Activated T-helper 2 cell treated with anti-CD3 and anti-CD28 coated beads, Interferon-gamma antibody, Interleukin-2, Interleukin-4, amounts not matched to agents 10 μg/mL and 5 μg/mL and 100 μg/mL, durations not matched to agents 14 hours and 24 hours and 36 hours (primary cell): Measurements from ENCODE around the gene BMF. TPM values are rescaled to one million over a fixed set of nuclear protein-coding genes. Genes with fewer than 3 reads are reported as not detected.
"Not testable (repeated sequence)": the region's sequence is repeated elsewhere in the genome, so short reads cannot be mapped to it uniquely, and the experiment has no call there.

ENCODE experiments used
- DNase-seq: peaks from one replicate; pipeline ENCODE4 v3.0.0; 2021; ENCODE audit warnings: low spot score
- H3K27ac Mint-ChIP-seq: one replicate; pipeline ENCODE4 v1.8.0; 2021; ENCODE audit warnings: mixed read lengths
- H3K27me3 Mint-ChIP-seq: one replicate; pipeline ENCODE4 v1.8.0; 2021; ENCODE audit warnings: low read depth, mixed read lengths
- H3K36me3 Mint-ChIP-seq: one replicate; pipeline ENCODE4 v1.8.0; 2021; ENCODE audit warnings: low read depth, mixed read lengths
- H3K4me1 Mint-ChIP-seq: one replicate; pipeline ENCODE4 v1.8.0; 2021; ENCODE audit warnings: low read depth, mixed read lengths
- H3K4me3 Mint-ChIP-seq: one replicate; pipeline ENCODE4 v1.8.0; 2021; ENCODE audit warnings: low read depth, mild to moderate bottlenecking, moderate library complexity, mixed read lengths
- H3K9me3 Mint-ChIP-seq: one replicate; pipeline ENCODE4 v1.8.0; 2021; ENCODE audit warnings: mixed read lengths
- intact Hi-C: fragments of 100-400 bp; cut with micrococcal nuclease; formaldehyde crosslinking; loops from one replicate; pipeline ENCODE4 v1.15.1; 2023
- total RNA-seq: library from RNA; stranded (reverse); gene quantifications from 2 replicates; pipeline ENCODE4 v1.2.3, GENCODE V29; 2022

BMF gene
- total RNA-seq, 1 donor from 2014 or later: 17.9 TPM

DNA sequence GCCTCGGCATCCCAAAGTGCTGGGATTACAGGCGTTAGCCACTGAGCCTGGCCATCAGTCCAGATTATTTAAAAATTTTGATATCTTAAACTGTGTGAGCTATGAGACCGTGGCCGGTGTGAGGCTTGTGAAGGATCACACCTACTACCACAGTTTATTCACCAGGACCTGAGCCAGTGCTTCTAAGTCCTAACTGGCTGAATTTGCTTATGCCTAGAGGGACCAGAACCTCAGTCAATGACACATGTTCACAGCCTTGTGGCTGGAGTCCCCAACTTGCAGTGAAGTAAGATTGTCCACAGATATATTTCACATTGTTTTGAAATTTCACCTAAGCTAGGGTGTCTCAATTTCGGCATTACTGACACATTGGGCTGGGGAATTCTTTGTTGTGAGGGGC lies 15.2 kb upstream of the BMF start:
- intact Hi-C loops, H3K27ac Mint-ChIP-seq, H3K9me3 Mint-ChIP-seq, H3K36me3 Mint-ChIP-seq, H3K4me1 Mint-ChIP-seq, H3K4me3 Mint-ChIP-seq, H3K27me3 Mint-ChIP-seq, DNase-seq: not testable (repeated sequence)

DNA sequence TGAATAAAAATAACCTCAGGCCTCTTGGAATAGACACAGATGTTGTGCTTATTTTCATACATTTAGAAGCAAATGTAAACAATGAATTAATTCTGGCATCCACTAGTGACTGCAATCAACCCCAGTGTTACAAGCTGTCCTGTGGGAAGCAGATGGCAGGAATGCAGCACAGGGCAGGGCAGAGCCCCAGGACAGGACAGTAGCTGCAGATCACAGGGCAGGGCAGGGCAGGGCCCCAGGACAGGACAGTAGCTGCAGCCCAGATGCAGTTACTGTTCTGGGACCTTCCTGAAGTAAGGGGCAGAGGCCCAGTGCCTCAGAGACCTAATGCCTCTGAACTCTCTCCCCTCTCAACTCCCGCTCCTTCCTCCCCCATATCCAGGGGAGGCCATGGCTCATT lies 14.3 kb upstream of the BMF start:
- H3K4me1 Mint-ChIP-seq, H3K4me3 Mint-ChIP-seq, intact Hi-C loops, H3K9me3 Mint-ChIP-seq, H3K36me3 Mint-ChIP-seq, DNase-seq, H3K27me3 Mint-ChIP-seq, H3K27ac Mint-ChIP-seq: not testable (repeated sequence)

GRCh38 chr15:40121911-40122638 lies 13.4 kb upstream of the BMF start:
- no peak for DNase-seq
- intact Hi-C loops: no loop called here

DNA sequence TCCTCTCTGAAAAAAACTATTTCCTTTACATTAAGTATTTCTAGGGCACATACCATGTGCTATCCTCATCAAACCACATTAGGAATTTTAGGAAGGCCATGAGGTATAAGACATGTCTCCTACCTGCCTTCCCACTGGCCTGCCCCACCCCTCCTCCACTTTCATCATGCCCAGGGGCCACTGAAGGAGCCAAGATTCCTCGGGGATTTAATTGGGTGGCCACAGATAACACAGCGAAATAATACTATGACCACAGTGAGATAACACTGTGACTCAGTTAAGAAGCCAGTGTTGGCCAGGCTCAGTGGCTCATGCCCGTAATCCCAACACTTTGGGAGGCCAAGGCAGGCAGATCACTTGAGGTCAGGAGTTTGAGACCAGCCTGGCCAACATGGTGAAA lies 9.8 kb upstream of the BMF start:
- Mint-ChIP-seq H3K9me3 (no peaks in the 10 kb centered on the region), H3K27ac (no peak overlapping the region), H3K36me3 (no peaks in the 10 kb centered on the region), H3K4me1 (peaks cover 22% of the 10 kb centered on the region), H3K4me3 (no peak overlapping the region), H3K27me3 (peaks cover 6% of the 10 kb centered on the region)
- no peak for DNase-seq
- intact Hi-C loops: no loop called here

More at GRCh38 chr15:40121911-40122638, 13.4 kb upstream of the BMF start:
- Mint-ChIP-seq H3K9me3 (no peaks in the 10 kb centered on the region), H3K4me3 (no peak overlapping the region), H3K27ac (no peak overlapping the region), H3K4me1 (peaks cover under 1% of the 10 kb centered on the region), H3K27me3 (peaks cover 6% of the 10 kb centered on the region), H3K36me3 (no peaks in the 10 kb centered on the region)

GRCh38 chr15:40115670-40116093 lies 7.0 kb upstream of the BMF start:
- no peaks in the 10 kb centered on the region for H3K36me3 Mint-ChIP-seq
- H3K4me3 Mint-ChIP-seq: no peak overlapping the region
- intact Hi-C loops: no loop called here
- DNase-seq: peak; percentile 61
- peak overlapping the region; percentile 87 for H3K27ac Mint-ChIP-seq
- H3K9me3 Mint-ChIP-seq: no peaks in the 10 kb centered on the region
- peaks cover 27% of the 10 kb centered on the region for H3K4me1 Mint-ChIP-seq
- H3K27me3 Mint-ChIP-seq: peaks cover 5% of the 10 kb centered on the region

DNA sequence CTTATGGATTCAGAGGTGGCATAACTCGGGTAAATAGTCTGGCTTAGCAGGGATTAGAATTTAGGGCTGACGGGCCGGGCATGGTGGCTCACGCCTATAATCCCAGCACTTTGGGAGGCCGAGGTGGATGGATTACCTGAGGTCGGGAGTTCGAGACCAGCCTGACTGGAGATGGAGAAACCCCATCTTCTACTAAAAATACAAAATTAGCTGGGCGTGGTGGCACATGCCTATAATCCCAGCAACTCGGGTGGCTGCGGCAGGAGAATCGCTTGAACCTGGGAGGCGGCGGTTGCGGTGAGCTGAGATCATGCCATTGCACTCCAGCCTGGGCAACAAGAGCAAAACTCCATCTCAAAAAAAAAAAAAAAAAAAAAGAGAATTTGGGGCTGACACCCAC lies 6.4 kb upstream of the BMF start:
- H3K27me3 Mint-ChIP-seq, H3K27ac Mint-ChIP-seq, H3K9me3 Mint-ChIP-seq, H3K36me3 Mint-ChIP-seq, DNase-seq, intact Hi-C loops, H3K4me3 Mint-ChIP-seq: not testable (repeated sequence)
- peaks cover 27% of the 10 kb centered on the region for H3K4me1 Mint-ChIP-seq

- Mint-ChIP-seq H3K27me3 (peaks cover 5% of the 10 kb centered on the region), H3K9me3 (no peaks in the 10 kb centered on the region), H3K4me1 (peaks cover 29% of the 10 kb centered on the region), H3K27ac (peak overlapping the region; percentile 11), H3K36me3 (no peaks in the 10 kb centered on the region), H3K4me3 (no peak overlapping the region)
- DNase-seq: no peak
- intact Hi-C loops: no loop called here
Observed at GRCh38 chr15:40114218-40114617, 5.5 kb upstream of the BMF start.

- Mint-ChIP-seq H3K4me1 (peaks cover 37% of the 10 kb centered on the region), H3K27me3 (peaks cover 5% of the 10 kb centered on the region), H3K9me3 (no peaks in the 10 kb centered on the region), H3K27ac (no peak overlapping the region), H3K36me3 (no peaks in the 10 kb centered on the region), H3K4me3 (no peak overlapping the region)
- intact Hi-C loops: no loop called here
- no peak for DNase-seq
Observed at GRCh38 chr15:40112789-40113188, 4.1 kb upstream of the BMF start.

- peaks cover 5% of the 10 kb centered on the region for H3K27me3 Mint-ChIP-seq
- DNase-seq: no peak
- no peaks in the 10 kb centered on the region for H3K9me3 Mint-ChIP-seq
- no peak overlapping the region for H3K4me3 Mint-ChIP-seq
- no peak overlapping the region for H3K27ac Mint-ChIP-seq
- H3K36me3 Mint-ChIP-seq: no peaks in the 10 kb centered on the region
- intact Hi-C loops: no loop called here
- H3K4me1 Mint-ChIP-seq: peaks cover 43% of the 10 kb centered on the region
Observed at GRCh38 chr15:40111888-40112287, 3.2 kb upstream of the BMF start.

- DNase-seq: no peak
- H3K4me1 Mint-ChIP-seq: peaks cover 45% of the 10 kb centered on the region
- H3K27me3 Mint-ChIP-seq: peaks cover 5% of the 10 kb centered on the region
- intact Hi-C loops: no loop called here
- no peak overlapping the region for H3K4me3 Mint-ChIP-seq
- H3K9me3 Mint-ChIP-seq: no peaks in the 10 kb centered on the region
- H3K27ac Mint-ChIP-seq: no peak overlapping the region
- H3K36me3 Mint-ChIP-seq: no peaks in the 10 kb centered on the region
Observed at GRCh38 chr15:40110866-40111550, 2.3 kb upstream of the BMF start.

DNA sequence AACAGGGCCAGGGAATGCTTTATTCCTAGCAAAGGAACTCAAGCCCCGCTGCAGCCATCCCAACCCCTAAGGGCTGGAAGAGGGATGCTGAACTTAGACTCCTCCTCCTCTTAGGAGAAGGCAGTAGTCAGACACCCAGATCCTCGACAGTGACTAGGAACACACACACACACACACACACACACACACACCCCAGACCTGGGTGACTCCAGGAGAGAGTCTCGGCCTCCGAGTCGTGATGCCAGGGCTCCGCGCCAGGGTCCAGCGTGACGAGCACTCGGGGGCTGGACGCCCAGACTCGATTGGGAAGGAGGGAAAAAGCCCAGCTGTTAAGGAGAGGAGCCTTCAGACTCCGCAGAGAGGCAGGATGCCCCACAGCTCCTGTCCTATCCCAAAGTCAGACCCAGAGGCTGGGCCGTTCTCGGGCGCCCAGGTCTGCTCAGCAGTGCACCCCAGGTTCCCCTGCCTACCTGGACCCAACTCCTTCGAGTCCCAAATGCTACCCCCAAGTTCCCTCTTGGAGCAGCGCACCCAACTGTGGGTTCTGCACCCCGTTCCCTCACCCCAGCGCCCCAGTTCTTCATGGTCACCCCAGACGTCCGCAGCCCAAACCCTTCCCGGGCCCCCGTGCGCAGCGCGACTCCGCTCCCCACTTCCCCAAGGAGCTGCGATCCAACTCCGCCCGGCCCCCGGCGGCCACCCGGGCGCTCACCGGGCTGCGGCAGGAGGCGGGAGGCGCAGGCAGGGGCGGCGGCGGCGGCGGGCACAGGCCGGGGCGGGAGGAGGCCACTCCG lies 421 bp downstream of the BMF start:
- Mint-ChIP-seq H3K36me3 (peaks cover 6% of the 10 kb centered on the region), H3K4me3 (peak overlapping the region; percentile 84), H3K9me3 (no peaks in the 10 kb centered on the region), H3K4me1 (peaks cover 50% of the 10 kb centered on the region), H3K27ac (peak overlapping the region; percentile 66), H3K27me3 (peaks cover 5% of the 10 kb centered on the region)
- intact Hi-C loops: loop anchor here (1.0 to 10.0 kb wide), 5 partner anchors 21 to 321 kb away; partner anchors contain the start of gene EIF2AK4
- DNase-seq: peak; percentile 18

GRCh38 chr15:40106203-40107161 lies 2.2 kb downstream of the BMF start:
- intact Hi-C loops: loop anchor here (1.0 to 10.0 kb wide), 6 partner anchors 7 to 319 kb away; partner anchors contain the start of genes BUB1B and EIF2AK4
- peaks cover 9% of the 10 kb centered on the region for H3K36me3 Mint-ChIP-seq
- peak overlapping the region; percentile 91 for H3K27ac Mint-ChIP-seq
- H3K4me1 Mint-ChIP-seq: peaks cover 57% of the 10 kb centered on the region
- no peaks in the 10 kb centered on the region for H3K9me3 Mint-ChIP-seq
- peak overlapping the region; percentile 84 for H3K4me3 Mint-ChIP-seq
- DNase-seq: no peak
- no peaks in the 10 kb centered on the region for H3K27me3 Mint-ChIP-seq
